GM12878 (cell line): ENCODE measurements around the gene TGFBR3. TPM values are rescaled to one million over a fixed set of nuclear protein-coding genes. Genes with fewer than 3 reads are reported as not detected.

ENCODE experiments used
- ATAC-seq: fragments of 200-7000 bp; cut with Tn5 transposase; 3 replicates; pipeline ENCODE4 v1.9.1; 2020; ENCODE audit warnings: mild to moderate bottlenecking, moderate library complexity
- BruUV-seq: library from RNA; stranded (reverse); fragments of 400-500 nt; replicated peaks from 2 replicates; lab custom pipeline; 2021; lab: Mats Ljungman, UMichigan
- CTCF ChIA-PET: fragments of 300-600 bp; sonication (Branson Sonifier 250); formaldehyde crosslinking; extraction: SDS; loops from one replicate; lab custom pipeline; 2021; ENCODE audit warnings: inconsistent platforms; lab: Yijun Ruan, JAX
- POLR2A ChIA-PET: fragments of 350-600 bp; formaldehyde crosslinking; extraction: SDS; loops from one replicate; lab custom pipeline; 2021; ENCODE audit warnings: inconsistent platforms; lab: Charles Lee
- RAD21 ChIA-PET: fragments of 300-600 bp; sonication (Branson Sonifier 250); formaldehyde crosslinking; loops from one replicate; lab custom pipeline; 2023; ENCODE audit warnings: antibody characterized with exemption; ENCODE audit not compliant: unreplicated experiment; lab: Charles Lee
- SMC1A ChIA-PET: fragments of 300-600 bp; sonication (Branson Sonifier 250); formaldehyde crosslinking; loops from one replicate; lab custom pipeline; 2023; ENCODE audit not compliant: unreplicated experiment, uncharacterized antibody; lab: Charles Lee
- DNase-seq: peaks from one replicate; pipeline ENCODE4 v3.0.0-alpha.2; 2011; ENCODE audit warnings: low read depth, low spot score
- FAIRE-seq: peaks from 3 replicates; lab custom pipeline; 2011; peaks lifted over from hg19 to GRCh38; lab: Jason Lieb, UNC
- H2AFZ ChIP-seq: 2 replicates; pipeline ENCODE4 v1.6.0; 2011; ENCODE audit warnings: low read depth, low read length, control low read depth; ENCODE audit not compliant: control insufficient read depth
- H3K27ac ChIP-seq: 2 replicates; pipeline ENCODE4 v1.5.1; 2011; ENCODE audit warnings: control low read depth; ENCODE audit not compliant: control insufficient read depth, insufficient read depth
- H3K27me3 ChIP-seq, 2 experiments: replicated peaks in 1 of 2; 2 replicates each; pipeline versions ENCODE4 v1.6.0 to v1.6.1; 2011; ENCODE audit warnings: low read length in 1 of 2; ENCODE audit not compliant: control insufficient read depth in 2 of 2, insufficient read depth in 2 of 2
- H3K36me3 ChIP-seq, 2 experiments: 2 replicates each; pipeline ENCODE4 v1.5.1; 2011; ENCODE audit warnings: low read length in 1 of 2; ENCODE audit not compliant: control insufficient read depth in 2 of 2, insufficient read depth in 2 of 2
- H3K4me1 ChIP-seq: 2 replicates; pipeline ENCODE4 v1.6.1; 2011; ENCODE audit warnings: mild to moderate bottlenecking, low read length, moderate library complexity, mixed read lengths; ENCODE audit not compliant: control insufficient read depth, insufficient read depth
- H3K4me2 ChIP-seq: 2 replicates; pipeline ENCODE4 v1.6.0; 2011; ENCODE audit warnings: control low read depth; ENCODE audit not compliant: control insufficient read depth, insufficient read depth
- H3K4me3 ChIP-seq: fragments of 200-600 bp; sonication (generic); 2 replicates; pipeline ENCODE4 v1.5.1; 2016
- H3K79me2 ChIP-seq: 2 replicates; pipeline ENCODE4 v1.6.0; 2011; ENCODE audit warnings: low read length; ENCODE audit not compliant: control insufficient read depth, insufficient read depth
- H3K9ac ChIP-seq: 2 replicates; pipeline ENCODE4 v1.8.0; 2011; ENCODE audit warnings: low read length, control low read depth, mixed read lengths; ENCODE audit not compliant: control insufficient read depth, insufficient read depth
- H3K9me3 ChIP-seq: replicated peaks from 3 replicates; pipeline ENCODE4 v1.5.1; 2011; ENCODE audit warnings: mild to moderate bottlenecking, low read length; ENCODE audit not compliant: control insufficient read depth, insufficient read depth
- H4K20me1 ChIP-seq: 2 replicates; pipeline ENCODE4 v1.6.0; 2011; ENCODE audit not compliant: control insufficient read depth, insufficient read depth
- ATF7 ChIP-seq: fragments of 450-650 bp; IDR thresholded peaks from 2 replicates; pipeline ENCODE4 v1.6.1; 2016; ENCODE audit warnings: low read depth, mild to moderate bottlenecking
- BHLHE40 ChIP-seq, 2 experiments: fragments of 450-650 bp in 1 of 2; IDR thresholded peaks; 2 replicates each; pipeline ENCODE4 v1.6.1; 2011 to 2017; ENCODE audit warnings: low read depth in 2 of 2, borderline replicate concordance in 1 of 2, improper control_type of control experiment in 1 of 2, low read length in 1 of 2, mild to moderate bottlenecking in 1 of 2
- E2F8 ChIP-seq: fragments of 450-650 bp; IDR thresholded peaks from 2 replicates; pipeline ENCODE4 v1.6.1; 2018; ENCODE audit warnings: mild to moderate bottlenecking, low read depth, moderate library complexity; ENCODE audit not compliant: partially characterized antibody
- EZH2 ChIP-seq: IDR thresholded peaks from 2 replicates; pipeline ENCODE4 v1.6.1; 2012; ENCODE audit warnings: low read depth, mild to moderate bottlenecking, control low read depth, inconsistent platforms, low read length, borderline replicate concordance; ENCODE audit not compliant: control insufficient read depth
- MEF2B ChIP-seq: fragments of 450-650 bp; IDR thresholded peaks from 2 replicates; pipeline ENCODE4 v1.6.1; 2018; ENCODE audit warnings: mild to moderate bottlenecking, moderate library complexity; ENCODE audit not compliant: partially characterized antibody, poor library complexity, severe bottlenecking
- MYC ChIP-seq: IDR thresholded peaks from 2 replicates; pipeline ENCODE4 v1.6.1; 2011; ENCODE audit warnings: mild to moderate bottlenecking, low read length, moderate library complexity, inconsistent platforms; ENCODE audit not compliant: insufficient read depth, insufficient replicate concordance, insufficient read length, severe bottlenecking
- NBN ChIP-seq: fragments of 450-650 bp; IDR thresholded peaks from 2 replicates; pipeline ENCODE4 v1.6.1; 2016
- NFYA ChIP-seq: IDR thresholded peaks from 2 replicates; pipeline ENCODE4 v1.6.1; 2011; ENCODE audit warnings: low read depth, mild to moderate bottlenecking, low read length, improper control_type of control experiment, borderline replicate concordance
- SREBF1 ChIP-seq: IDR thresholded peaks from 2 replicates; pipeline ENCODE4 v1.6.1; 2012; ENCODE audit warnings: mild to moderate bottlenecking, low read length
- STAT1 ChIP-seq: fragments of 450-650 bp; conservative IDR thresholded peaks from 2 replicates; pipeline ENCODE4 v1.6.1; 2014; ENCODE audit warnings: antibody characterized with exemption, mild to moderate bottlenecking
- TCF12 ChIP-seq: IDR thresholded peaks from 2 replicates; pipeline ENCODE4 v1.6.1; 2011; ENCODE audit warnings: low read depth, mild to moderate bottlenecking, low read length
- YY1 ChIP-seq: IDR thresholded peaks from 2 replicates; pipeline ENCODE4 v1.6.1; 2011; ENCODE audit warnings: low read depth, mild to moderate bottlenecking, low read length
- ZBTB11 ChIP-seq: fragments of 450-650 bp; formaldehyde crosslinking; IDR thresholded peaks from 2 replicates; pipeline ENCODE4 v1.5.0; 2022; ENCODE audit warnings: mild to moderate bottlenecking, missing genetic modification characterization
- WGBS: methylation state at CpG from one replicate; pipeline ENCODE4 v1.1.6; 2016; ENCODE audit warnings: low lambda C conversion rate; ENCODE audit not compliant: insufficient replicate concordance, insufficient coverage; ENCODE audit errors: missing lambda C conversion rate; 5-methylcytosine and 5-hydroxymethylcytosine counted together
- in situ Hi-C: fragments of 300-500 bp; cut with MboI; formaldehyde crosslinking; loops from 9 replicates; pipeline ENCODE4 v1.14.3; 2018; ENCODE audit warnings: mixed read lengths
- intact Hi-C: fragments of 100-400 bp; cut with micrococcal nuclease; formaldehyde crosslinking; loops from one replicate; pipeline ENCODE4 v1.14.2; 2022; ENCODE audit not compliant: unreplicated experiment
- polyA plus RNA-seq, 11 experiments: library from polyadenylated mRNA; depleted of rRNA in 4 of 11; unstranded in 6 of 11; stranded (reverse) in 5 of 11; fragments of >200 nt; fragmentation: Nextera tagmentation in 4 of 11; fragmentation: Illumina TruSeq in 1 of 11; extraction: Ambion mirVana in 4 of 11; extraction: Trizol in 1 of 11; gene quantifications; 1 replicate in 1 of 11; 2 replicates in 10 of 11; pipeline versions ENCODE4 v1.2.1 to v1.2.3, GENCODE V29; 2011 to 2016; ENCODE audit warnings: inconsistent platforms in 2 of 11, missing spikeins in 2 of 11, low read depth in 1 of 11
- total RNA-seq, 4 experiments: library from RNA; depleted of rRNA in 3 of 4; stranded (reverse); fragments of >200 nt in 3 of 4; fragmentation: Illumina TruSeq in 1 of 4; extraction: Trizol in 1 of 4; gene quantifications; 2 replicates each; pipeline versions ENCODE4 v1.2.1 to v1.2.3, GENCODE V29; 2013 to 2021
- TF ChIP-seq, protein P1 (sequence below): IDR thresholded peaks from 2 replicates; pipeline ENCODE4 v1.6.1; 2011; ENCODE audit warnings: mild to moderate bottlenecking, low read depth, low read length, moderate library complexity; ENCODE audit not compliant: insufficient replicate concordance
- TF ChIP-seq, protein P2 (sequence below): fragments of 450-650 bp; IDR thresholded peaks from 2 replicates; pipeline ENCODE4 v1.6.1; 2014; ENCODE audit warnings: mild to moderate bottlenecking

Gene TGFBR3
- total and polyA plus RNA-seq, 10 of the 15 experiments (the other 5 are each of a cell fraction or from before 2014, with no cell fraction given): 2.7 to 16.5 (median 12.6) TPM

GRCh38 chr1:91645031-91645430 lies 240.9 kb downstream of the TGFBR3 start (continued):
- TF ChIP-seq YY1 (no peak), ATF7 (no peak), ZBTB11 (CRISPR knock-in tag) (no peak)
- TF ChIP-seq, all 136 proteins: peak for 0

GRCh38 chr1:91643431-91643830 lies 242.5 kb downstream of the TGFBR3 start:
- ChIA-PET SMC1A (no interaction called here), POLR2A (no interaction called here), RAD21 (no interaction called here), CTCF (interaction anchor here (0.6 kb wide), 1 partner anchor 1544 kb away, joined by 3 read pairs; no protein-coding TSS in a partner anchor)
- 67% methylated on average over 4 of the region's 4 CpGs for WGBS
- no TSS peak for BruUV-seq
- Histone ChIP-seq H3K9ac (no peak overlapping the region), H3K4me3 (no peak overlapping the region), H3K36me3 (no peaks in the 10 kb centered on the region), H3K4me2 (no peak overlapping the region), H2AFZ (no peak overlapping the region), H3K79me2 (no peaks in the 10 kb centered on the region), H3K27me3 (no peaks in the 10 kb centered on the region), H3K27ac (no peak overlapping the region), H3K4me1 (peaks cover 5% of the 10 kb centered on the region; the same call in 1 of the 2 replicates), H3K9me3 (peaks cover 2% of the 10 kb centered on the region; the same call in 1 of the 3 replicates), H4K20me1 (no peaks in the 10 kb centered on the region)
- intact Hi-C loops (no loop called here), in situ Hi-C loops (no loop called here)
- TF ChIP-seq, protein P1, sequence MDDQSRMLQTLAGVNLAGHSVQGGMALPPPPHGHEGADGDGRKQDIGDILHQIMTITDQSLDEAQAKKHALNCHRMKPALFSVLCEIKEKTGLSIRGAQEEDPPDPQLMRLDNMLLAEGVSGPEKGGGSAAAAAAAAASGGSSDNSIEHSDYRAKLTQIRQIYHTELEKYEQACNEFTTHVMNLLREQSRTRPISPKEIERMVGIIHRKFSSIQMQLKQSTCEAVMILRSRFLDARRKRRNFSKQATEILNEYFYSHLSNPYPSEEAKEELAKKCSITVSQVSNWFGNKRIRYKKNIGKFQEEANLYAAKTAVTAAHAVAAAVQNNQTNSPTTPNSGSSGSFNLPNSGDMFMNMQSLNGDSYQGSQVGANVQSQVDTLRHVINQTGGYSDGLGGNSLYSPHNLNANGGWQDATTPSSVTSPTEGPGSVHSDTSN: no peak
- TF ChIP-seq MYC (no peak), TCF12 (no peak), E2F8 (no peak), MEF2B (no peak), NFYA (no peak), EZH2 (no peak), STAT1 (no peak), SREBF1 (no peak), NBN (no peak), BHLHE40 (IDR thresholded peaks at IDR 0.05; ENCODE audit: borderline replicate concordance in 1 of 2, low read depth in 2 of 2, low read length in 1 of 2) (no peak)
- TF ChIP-seq, protein P2, sequence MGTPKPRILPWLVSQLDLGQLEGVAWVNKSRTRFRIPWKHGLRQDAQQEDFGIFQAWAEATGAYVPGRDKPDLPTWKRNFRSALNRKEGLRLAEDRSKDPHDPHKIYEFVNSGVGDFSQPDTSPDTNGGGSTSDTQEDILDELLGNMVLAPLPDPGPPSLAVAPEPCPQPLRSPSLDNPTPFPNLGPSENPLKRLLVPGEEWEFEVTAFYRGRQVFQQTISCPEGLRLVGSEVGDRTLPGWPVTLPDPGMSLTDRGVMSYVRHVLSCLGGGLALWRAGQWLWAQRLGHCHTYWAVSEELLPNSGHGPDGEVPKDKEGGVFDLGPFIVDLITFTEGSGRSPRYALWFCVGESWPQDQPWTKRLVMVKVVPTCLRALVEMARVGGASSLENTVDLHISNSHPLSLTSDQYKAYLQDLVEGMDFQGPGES: no peak
- DNase-seq: no peak
- ATAC-seq: no peak
- no peak for FAIRE-seq
